ENCODE results near the gene BPNT1. TPM values are rescaled to one million over a fixed set of nuclear protein-coding genes. Genes with fewer than 3 reads are reported as not detected.
"Not testable (repeated sequence)": the region's sequence is repeated elsewhere in the genome, so short reads cannot be mapped to it uniquely, and the experiment has no call there.

BPNT1 gene
- total and polyA plus RNA-seq, 4 experiments from 2014 or later: 11.2 to 15.9 (median 12.7) TPM

DNA sequence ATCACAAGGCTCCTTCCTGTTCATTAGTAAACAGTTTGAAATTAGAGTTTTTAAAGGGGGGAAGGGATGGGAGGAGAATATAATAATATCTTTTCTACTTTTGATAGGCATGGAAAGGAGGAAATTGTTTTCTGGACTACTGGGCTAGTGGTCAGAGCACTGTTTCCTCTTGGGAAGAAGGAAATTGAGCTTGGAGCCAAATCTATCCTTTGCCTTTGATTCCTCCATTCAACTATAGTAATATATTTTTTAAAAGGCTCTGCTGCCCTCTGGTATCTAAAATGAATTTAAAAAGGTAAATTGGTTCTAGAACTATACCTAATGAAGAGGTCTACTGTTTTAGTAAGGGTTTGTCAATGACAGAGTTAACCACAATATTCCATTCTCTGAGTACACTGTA, 10.2 kb upstream of the BPNT1 start:
- H3K4me3 Mint-ChIP-seq: no peak overlapping the region
- Histone ChIP-seq H3K36me3 (ENCODE audit: insufficient read depth, low read length) (peaks cover 20% of the 10 kb centered on the region), H3K4me3 (ENCODE audit: low read length in 2 of 2) (no peak overlapping the region), H3K4me1 (ENCODE audit: insufficient read depth, low read length) (peaks cover 12% of the 10 kb centered on the region), H3K27ac (ENCODE audit: low read depth, low read length) (no peak overlapping the region), H3K27me3 (ENCODE audit: insufficient read depth, low read length) (no peaks in the 10 kb centered on the region), H3K9me3 (ENCODE audit: control insufficient read depth in 1 of 2, low read length in 2 of 2) (no peaks in the 10 kb centered on the region)
- DNase-seq: no peak
- intact Hi-C loops (cut with micrococcal nuclease): loop anchor here (10.0 kb wide), 2 partner anchors 105 to 1815 kb away; partner anchors contain the start of gene RRP15
- CTCF ChIA-PET (ENCODE audit: partially characterized antibody): interaction anchor here (1.0 to 1.1 kb wide), 2 partner anchors 13 kb away, joined by 4 read pairs; no protein-coding TSS in a partner anchor
- H3K27me3 Mint-ChIP-seq: no peaks in the 10 kb centered on the region
- H3K4me1 Mint-ChIP-seq: peaks cover 14 to 30% (median 22%) of the 10 kb centered on the region in 4 donors
- POLR2A ChIA-PET (ENCODE audit: partially characterized antibody): no interaction called here
- peak overlapping the region in 5 of 7 donors; percentile 25 to 83 (median 49) for H3K27ac Mint-ChIP-seq
- H3K9me3 Mint-ChIP-seq: no peaks in the 10 kb centered on the region
- H3K36me3 Mint-ChIP-seq: peaks cover 38 to 43% of the 10 kb centered on the region in 2 donors

DNA sequence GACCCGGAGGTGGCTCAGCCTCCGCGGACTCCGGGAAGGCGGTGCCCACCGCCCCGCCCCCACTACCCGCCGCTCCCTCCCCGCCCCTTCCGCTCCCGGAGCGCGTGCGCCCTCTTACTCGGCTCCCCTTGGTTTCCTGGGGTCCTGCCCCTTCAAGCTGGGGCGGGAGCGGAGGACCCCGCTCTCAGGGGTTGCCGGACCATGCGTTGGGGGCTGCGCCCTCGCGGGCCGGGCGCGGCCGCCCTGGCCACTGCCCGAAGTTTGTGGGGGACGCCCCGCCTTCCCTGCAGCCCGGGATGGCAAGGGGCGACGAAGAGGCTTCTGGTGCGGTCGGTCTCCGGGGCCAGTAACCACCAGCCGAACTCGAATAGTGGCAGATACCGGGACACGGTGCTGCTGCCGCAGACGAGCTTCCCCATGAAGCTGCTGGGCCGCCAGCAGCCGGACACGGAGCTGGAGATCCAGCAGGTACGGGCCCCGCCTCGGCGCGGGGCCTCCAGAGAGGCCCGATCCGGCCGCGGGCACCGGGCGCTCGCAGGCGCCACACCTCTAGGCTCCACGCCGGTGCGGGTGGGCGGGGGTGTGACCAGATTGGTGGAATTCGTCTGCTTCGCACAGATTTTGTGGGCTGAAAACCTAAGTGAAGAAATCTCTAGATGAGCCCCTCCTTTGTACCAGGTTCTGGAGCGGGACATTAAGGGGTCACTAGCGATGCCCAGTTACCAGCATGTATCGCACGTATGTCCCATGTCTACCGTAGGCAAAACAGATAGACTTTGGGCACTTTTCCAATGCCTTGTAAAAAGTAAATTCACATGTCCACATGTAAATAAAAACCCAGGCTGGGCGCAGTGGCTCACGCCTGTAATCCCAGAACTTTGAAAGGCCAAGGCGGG, 4.7 kb upstream of the BPNT1 start, which contains the start of gene IARS2:
Gene IARS2, plus strand, starts transcription at position 117 of the 896 bp plus-strand sequence. Its CDS starts 85 bp downstream, at position 202.
- Mint-ChIP-seq H3K9me3 (no peaks in the 10 kb centered on the region), H3K27ac (peak within 1 kb of the TSS; percentile 57 to 88 (median 76)), H3K36me3 (peaks cover 15 to 22% of the 10 kb centered on the region in 2 donors), H3K27me3 (no peaks in the 10 kb centered on the region), H3K4me3 (peak within 1 kb of the TSS; percentile 47 to 87 (median 80)), H3K4me1 (peaks cover 22 to 47% (median 30%) of the 10 kb centered on the region in 4 donors)
- intact Hi-C loops (cut with micrococcal nuclease): loop anchor here (1.0 to 10.0 kb wide), 4 partner anchors 48 to 1809 kb away; partner anchors contain the start of genes EPRS1, RAB3GAP2 and RRP15
- H3K4me1 ChIP-seq (ENCODE audit: insufficient read depth, low read length): peaks cover 21% of the 10 kb centered on the region
- peak; percentile 88 to 92 (median 90) for DNase-seq
- peak within 1 kb of the TSS; percentile 77 to 97 for H3K4me3 ChIP-seq (ENCODE audit: low read length in 2 of 2)
- H3K27ac ChIP-seq (ENCODE audit: low read depth, low read length): peak within 1 kb of the TSS; percentile 84
- CTCF ChIA-PET (ENCODE audit: partially characterized antibody): no interaction called here
- H3K9me3 ChIP-seq (ENCODE audit: control insufficient read depth in 1 of 2, low read length in 2 of 2): no peaks in the 10 kb centered on the region
- peaks cover 3% of the 10 kb centered on the region for H3K36me3 ChIP-seq (ENCODE audit: insufficient read depth, low read length)
- no peaks in the 10 kb centered on the region for H3K27me3 ChIP-seq (ENCODE audit: insufficient read depth, low read length)
- POLR2A ChIA-PET (ENCODE audit: partially characterized antibody): interaction anchor here (1.0 to 1.9 kb wide), 6 partner anchors 10 to 50 kb away, joined by 3 to 10 read pairs (median 4); partner anchors contain the start of gene EPRS1

DNA sequence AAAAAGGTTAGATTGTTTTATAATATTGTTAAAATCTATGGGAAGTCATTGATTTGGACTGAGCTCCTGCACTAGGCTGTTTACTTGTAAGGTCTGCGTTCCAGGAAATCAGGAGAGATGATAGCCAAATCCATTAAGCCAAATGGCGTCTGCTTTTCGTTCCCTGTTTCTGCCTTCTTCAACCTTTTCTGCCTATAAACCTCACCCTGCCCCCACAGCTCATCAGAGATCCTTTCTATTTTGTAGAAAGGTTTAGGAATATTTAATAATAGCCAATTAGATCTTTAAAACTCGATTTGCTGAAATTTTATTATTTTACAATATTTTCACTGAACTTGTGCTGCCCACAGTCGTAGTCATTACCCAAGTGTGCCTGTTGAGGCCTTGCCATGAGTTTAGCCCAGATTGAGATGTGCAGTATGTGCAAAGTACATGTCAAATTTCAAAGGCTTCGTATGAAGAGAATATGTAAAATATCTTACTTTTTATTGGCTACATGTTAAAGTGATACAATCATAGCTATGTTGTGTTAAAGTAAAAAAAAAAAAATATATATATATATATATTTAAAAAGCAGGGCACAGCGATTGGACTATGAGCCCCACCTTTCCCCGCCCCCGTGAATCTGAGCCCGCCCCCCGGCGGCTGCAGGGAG, 3.9 kb upstream of the BPNT1 start:
- ChIA-PET CTCF (ENCODE audit: partially characterized antibody) (no interaction called here), POLR2A (ENCODE audit: partially characterized antibody) (interaction anchor here (1.0 to 1.9 kb wide), 6 partner anchors 9 to 49 kb away, joined by 3 to 10 read pairs (median 4); partner anchors contain the start of gene EPRS1)
- intact Hi-C loops (cut with micrococcal nuclease): loop anchor here (1.0 to 10.0 kb wide), 4 partner anchors 47 to 1809 kb away; partner anchors contain the start of genes EPRS1, RAB3GAP2 and RRP15
- Mint-ChIP-seq H3K27ac (peak overlapping the region; percentile 48 to 87 (median 74)), H3K4me1 (peaks cover 22 to 48% (median 30%) of the 10 kb centered on the region in 4 donors), H3K36me3 (peaks cover 15 to 21% of the 10 kb centered on the region in 2 donors), H3K9me3 (no peaks in the 10 kb centered on the region), H3K4me3 (peak overlapping the region in 7 of 8 donors; percentile 43 to 82 (median 61)), H3K27me3 (no peaks in the 10 kb centered on the region)
- Histone ChIP-seq H3K27me3 (ENCODE audit: insufficient read depth, low read length) (no peaks in the 10 kb centered on the region), H3K4me1 (ENCODE audit: insufficient read depth, low read length) (peaks cover 26% of the 10 kb centered on the region), H3K27ac (ENCODE audit: low read depth, low read length) (no peak overlapping the region), H3K36me3 (ENCODE audit: insufficient read depth, low read length) (peaks cover 3% of the 10 kb centered on the region), H3K4me3 (ENCODE audit: low read length in 2 of 2) (no peak overlapping the region), H3K9me3 (ENCODE audit: control insufficient read depth in 1 of 2, low read length in 2 of 2) (no peaks in the 10 kb centered on the region)
- no peak for DNase-seq

- Mint-ChIP-seq H3K27ac (peak overlapping the region in 1 of 7 donors; percentile 77), H3K27me3 (no peaks in the 10 kb centered on the region), H3K9me3 (no peaks in the 10 kb centered on the region), H3K36me3 (peaks cover 10 to 15% of the 10 kb centered on the region in 2 donors), H3K4me3 (peak overlapping the region in 2 of 8 donors; percentile 43 to 47), H3K4me1 (peaks cover 18 to 43% (median 25%) of the 10 kb centered on the region in 4 donors)
- ChIA-PET POLR2A (ENCODE audit: partially characterized antibody) (interaction anchor here (1.8 kb wide), 1 partner anchor 45 kb away, joined by 5 read pairs; no protein-coding TSS in a partner anchor), CTCF (ENCODE audit: partially characterized antibody) (interaction anchor here (1.0 to 1.1 kb wide), 2 partner anchors 44 to 47 kb away, joined by 4 read pairs; partner anchors contain the start of gene EPRS1)
- intact Hi-C loops (cut with micrococcal nuclease): loop anchor here (10.0 kb wide), 2 partner anchors 98 to 1808 kb away; partner anchors contain the start of gene RRP15
- no peak overlapping the region for H3K4me3 ChIP-seq (ENCODE audit: low read length in 2 of 2)
- H3K27me3 ChIP-seq (ENCODE audit: insufficient read depth, low read length): no peaks in the 10 kb centered on the region
- H3K27ac ChIP-seq (ENCODE audit: low read depth, low read length): no peak overlapping the region
- no peaks in the 10 kb centered on the region for H3K9me3 ChIP-seq (ENCODE audit: control insufficient read depth in 1 of 2, low read length in 2 of 2)
- no peaks in the 10 kb centered on the region for H3K36me3 ChIP-seq (ENCODE audit: insufficient read depth, low read length)
- peaks cover 28% of the 10 kb centered on the region for H3K4me1 ChIP-seq (ENCODE audit: insufficient read depth, low read length)
- no peak for DNase-seq
Observed at GRCh38 chr1:220092694-220093093, 3.1 kb upstream of the BPNT1 start.

- H3K4me3 ChIP-seq (ENCODE audit: low read length in 2 of 2); H3K27me3 ChIP-seq (ENCODE audit: insufficient read depth, low read length); H3K9me3 Mint-ChIP-seq; intact Hi-C loops (cut with micrococcal nuclease); POLR2A ChIA-PET (ENCODE audit: partially characterized antibody); H3K36me3 ChIP-seq (ENCODE audit: insufficient read depth, low read length); H3K27ac ChIP-seq (ENCODE audit: low read depth, low read length); H3K4me1 ChIP-seq (ENCODE audit: insufficient read depth, low read length); DNase-seq; H3K27me3 Mint-ChIP-seq; H3K36me3 Mint-ChIP-seq; H3K9me3 ChIP-seq (ENCODE audit: control insufficient read depth in 1 of 2, low read length in 2 of 2); H3K4me3 Mint-ChIP-seq; H3K27ac Mint-ChIP-seq: not testable (repeated sequence)
- H3K4me1 Mint-ChIP-seq: peaks cover 10 to 19% (median 15%) of the 10 kb centered on the region in 4 donors
- CTCF ChIA-PET (ENCODE audit: partially characterized antibody): interaction anchor here (1.4 kb wide), 1 partner anchor 13 kb away, joined by 4 read pairs; no protein-coding TSS in a partner anchor
Observed at GRCh38 chr1:220086261-220086686, 3.3 kb downstream of the BPNT1 start.

DNA sequence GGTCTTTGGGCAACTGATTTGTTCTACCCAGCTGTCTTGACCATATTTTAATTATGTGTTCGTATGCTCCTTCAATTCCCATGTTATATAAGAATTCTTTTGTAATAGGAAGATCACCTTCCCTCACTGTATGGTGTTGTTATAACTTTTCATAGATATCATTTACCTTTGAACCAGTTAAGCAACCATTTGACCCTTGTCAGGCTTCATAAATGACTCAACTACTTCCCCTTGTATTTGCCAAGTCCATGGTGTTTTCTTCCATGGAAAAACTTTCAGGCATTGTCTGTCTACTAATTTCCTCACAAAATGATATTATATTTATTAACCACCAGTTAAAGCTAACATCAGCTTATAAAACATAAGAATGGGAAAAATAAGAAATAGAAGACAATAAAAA, 5.1 kb downstream of the BPNT1 start:
- Histone ChIP-seq H3K4me1 (ENCODE audit: insufficient read depth, low read length) (peaks cover 7% of the 10 kb centered on the region), H3K4me3 (ENCODE audit: low read length in 2 of 2) (no peak overlapping the region), H3K36me3 (ENCODE audit: insufficient read depth, low read length) (no peaks in the 10 kb centered on the region), H3K9me3 (ENCODE audit: control insufficient read depth in 1 of 2, low read length in 2 of 2) (no peaks in the 10 kb centered on the region), H3K27me3 (ENCODE audit: insufficient read depth, low read length) (no peaks in the 10 kb centered on the region), H3K27ac (ENCODE audit: low read depth, low read length) (no peak overlapping the region)
- H3K9me3 Mint-ChIP-seq: no peaks in the 10 kb centered on the region
- H3K36me3 Mint-ChIP-seq: peaks cover 9 to 12% of the 10 kb centered on the region in 2 donors
- no peak overlapping the region for H3K27ac Mint-ChIP-seq
- no peak overlapping the region for H3K4me3 Mint-ChIP-seq
- intact Hi-C loops (cut with micrococcal nuclease): no loop called here
- ChIA-PET CTCF (ENCODE audit: partially characterized antibody) (no interaction called here), POLR2A (ENCODE audit: partially characterized antibody) (interaction anchor here (1.1 kb wide), 1 partner anchor 10 kb away, joined by 4 read pairs; the partner anchor contains the start of gene IARS2)
- no peaks in the 10 kb centered on the region for H3K27me3 Mint-ChIP-seq
- no peak for DNase-seq
- H3K4me1 Mint-ChIP-seq: peaks cover 7 to 10% (median 8%) of the 10 kb centered on the region in 4 donors

All from CD4-positive, alpha-beta memory T cell (primary cell).